Measurements from ENCODE around the gene SLC25A39.

- TF ChIP-seq CEBPB (IDR thresholded peaks at IDR 0.05; ENCODE audit: low read depth, low read length) (no peak), POLR2A (IDR thresholded peaks at IDR 0.05; ENCODE audit: low read depth, low read length) (no peak)
Observed at GRCh38 chr17:44287651-44288050, 37.0 kb downstream of the SLC25A39 start.

All from IMR-90 (cell line).